ENCODE data around the gene CENPQ.

DNA sequence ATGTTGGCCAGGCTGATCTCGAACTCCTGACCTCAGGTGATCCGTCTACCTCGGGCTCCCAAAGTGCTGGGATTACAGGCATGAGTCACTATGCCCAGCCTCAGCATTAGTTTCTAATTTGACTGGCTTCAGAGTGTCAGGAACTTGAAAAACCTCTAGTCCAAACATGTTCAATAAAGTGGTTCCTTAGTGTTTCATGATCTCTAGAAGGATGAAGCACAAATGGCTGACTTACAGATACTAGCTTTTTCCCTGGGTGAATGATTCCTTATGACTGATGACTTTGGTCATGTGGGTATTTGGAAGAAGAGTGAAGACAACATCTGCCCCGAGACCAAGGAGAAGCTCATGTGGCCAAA lies 53.0 kb downstream of the CENPQ start:
- TF ChIP-seq, protein P1, sequence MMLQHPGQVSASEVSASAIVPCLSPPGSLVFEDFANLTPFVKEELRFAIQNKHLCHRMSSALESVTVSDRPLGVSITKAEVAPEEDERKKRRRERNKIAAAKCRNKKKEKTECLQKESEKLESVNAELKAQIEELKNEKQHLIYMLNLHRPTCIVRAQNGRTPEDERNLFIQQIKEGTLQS (IDR thresholded peaks at IDR 0.05; ENCODE audit: insufficient read depth, low read depth, low read length): no peak
- TF ChIP-seq TCF12 (IDR thresholded peaks at IDR 0.05; ENCODE audit: low read depth, low read length): no peak
- TF ChIP-seq, protein P2, sequence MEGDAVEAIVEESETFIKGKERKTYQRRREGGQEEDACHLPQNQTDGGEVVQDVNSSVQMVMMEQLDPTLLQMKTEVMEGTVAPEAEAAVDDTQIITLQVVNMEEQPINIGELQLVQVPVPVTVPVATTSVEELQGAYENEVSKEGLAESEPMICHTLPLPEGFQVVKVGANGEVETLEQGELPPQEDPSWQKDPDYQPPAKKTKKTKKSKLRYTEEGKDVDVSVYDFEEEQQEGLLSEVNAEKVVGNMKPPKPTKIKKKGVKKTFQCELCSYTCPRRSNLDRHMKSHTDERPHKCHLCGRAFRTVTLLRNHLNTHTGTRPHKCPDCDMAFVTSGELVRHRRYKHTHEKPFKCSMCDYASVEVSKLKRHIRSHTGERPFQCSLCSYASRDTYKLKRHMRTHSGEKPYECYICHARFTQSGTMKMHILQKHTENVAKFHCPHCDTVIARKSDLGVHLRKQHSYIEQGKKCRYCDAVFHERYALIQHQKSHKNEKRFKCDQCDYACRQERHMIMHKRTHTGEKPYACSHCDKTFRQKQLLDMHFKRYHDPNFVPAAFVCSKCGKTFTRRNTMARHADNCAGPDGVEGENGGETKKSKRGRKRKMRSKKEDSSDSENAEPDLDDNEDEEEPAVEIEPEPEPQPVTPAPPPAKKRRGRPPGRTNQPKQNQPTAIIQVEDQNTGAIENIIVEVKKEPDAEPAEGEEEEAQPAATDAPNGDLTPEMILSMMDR (IDR thresholded peaks at IDR 0.05; ENCODE audit: control extremely low read depth in 1 of 3, insufficient read depth in 1 of 3, low read depth in 1 of 3, low read length in 3 of 3): no peak
- TF ChIP-seq TAF1 (IDR thresholded peaks at IDR 0.05; ENCODE audit: low read depth, low read length): no peak
- TF ChIP-seq CREB1 (IDR thresholded peaks at IDR 0.05): no peak
- TF ChIP-seq EGR1 (IDR thresholded peaks at IDR 0.05; ENCODE audit: borderline replicate concordance, low read depth, low read length): no peak

All from H1 (cell line).